ENCODE results near the gene HSPG2.

The HSPG2 gene

GRCh38 chr1:21896652-21897532 is 40.2 kb downstream of the HSPG2 start:
- no peak for DNase-seq

DNA sequence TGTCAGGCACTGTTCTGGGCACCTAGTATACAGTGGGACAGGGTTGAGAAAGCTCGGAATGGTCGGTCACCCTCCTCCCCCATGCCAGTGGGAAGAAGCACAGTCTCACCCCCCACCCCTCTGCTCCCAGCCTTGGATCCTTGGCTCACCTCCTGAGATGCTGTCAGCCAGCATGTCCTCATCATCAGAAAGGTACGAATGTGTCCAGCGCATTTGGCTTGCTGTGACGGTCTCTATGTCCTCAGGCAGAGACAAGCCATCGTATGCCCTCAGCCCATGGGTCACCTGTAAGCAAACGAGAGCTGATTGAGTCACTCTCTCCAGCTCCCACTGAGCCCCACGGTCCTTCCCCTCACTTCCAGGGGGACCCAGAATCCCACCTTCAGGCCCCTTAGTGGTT is 41.1 kb downstream of the HSPG2 start:
- no peak for DNase-seq

GRCh38 chr1:21894034-21894881 is 42.9 kb downstream of the HSPG2 start:
- no peak for DNase-seq

DNA sequence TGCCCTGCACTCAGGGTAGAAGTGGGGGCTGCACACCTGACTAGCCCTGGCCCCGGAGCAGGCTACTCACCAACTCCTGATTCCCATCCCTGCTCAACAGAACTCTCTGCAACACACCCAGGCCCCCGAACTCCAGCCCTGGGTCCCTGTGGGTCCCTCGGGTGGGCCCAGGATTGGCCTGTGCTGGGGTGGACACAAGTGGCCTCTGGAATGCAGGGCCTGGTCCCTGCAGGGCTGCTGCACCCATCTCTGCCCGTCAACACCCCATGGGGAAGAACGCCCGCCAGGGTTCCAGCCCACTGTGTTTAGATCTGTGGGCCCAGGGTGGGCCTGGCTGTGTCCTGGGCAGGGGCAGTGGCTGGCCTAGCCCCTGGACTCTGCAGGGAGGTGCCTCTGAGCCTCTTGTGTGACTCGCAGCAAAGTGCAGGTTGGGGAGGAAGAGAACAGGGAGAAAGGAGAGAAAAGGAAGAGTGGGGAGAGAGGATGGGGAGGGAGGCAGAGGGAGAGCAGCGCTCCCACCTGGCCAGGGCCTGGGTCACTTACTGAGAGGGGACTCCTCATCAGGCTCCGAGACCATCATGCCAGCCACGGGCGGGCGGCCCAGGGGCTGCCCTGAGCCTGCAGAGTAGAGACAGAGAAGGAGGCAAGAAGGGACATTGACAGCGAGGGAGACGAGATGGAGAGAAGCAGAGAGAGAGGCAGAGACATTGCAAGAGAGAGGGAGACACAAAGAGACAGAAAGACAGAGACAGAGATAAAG is 43.9 kb downstream of the HSPG2 start:
- no peak for DNase-seq

DNA sequence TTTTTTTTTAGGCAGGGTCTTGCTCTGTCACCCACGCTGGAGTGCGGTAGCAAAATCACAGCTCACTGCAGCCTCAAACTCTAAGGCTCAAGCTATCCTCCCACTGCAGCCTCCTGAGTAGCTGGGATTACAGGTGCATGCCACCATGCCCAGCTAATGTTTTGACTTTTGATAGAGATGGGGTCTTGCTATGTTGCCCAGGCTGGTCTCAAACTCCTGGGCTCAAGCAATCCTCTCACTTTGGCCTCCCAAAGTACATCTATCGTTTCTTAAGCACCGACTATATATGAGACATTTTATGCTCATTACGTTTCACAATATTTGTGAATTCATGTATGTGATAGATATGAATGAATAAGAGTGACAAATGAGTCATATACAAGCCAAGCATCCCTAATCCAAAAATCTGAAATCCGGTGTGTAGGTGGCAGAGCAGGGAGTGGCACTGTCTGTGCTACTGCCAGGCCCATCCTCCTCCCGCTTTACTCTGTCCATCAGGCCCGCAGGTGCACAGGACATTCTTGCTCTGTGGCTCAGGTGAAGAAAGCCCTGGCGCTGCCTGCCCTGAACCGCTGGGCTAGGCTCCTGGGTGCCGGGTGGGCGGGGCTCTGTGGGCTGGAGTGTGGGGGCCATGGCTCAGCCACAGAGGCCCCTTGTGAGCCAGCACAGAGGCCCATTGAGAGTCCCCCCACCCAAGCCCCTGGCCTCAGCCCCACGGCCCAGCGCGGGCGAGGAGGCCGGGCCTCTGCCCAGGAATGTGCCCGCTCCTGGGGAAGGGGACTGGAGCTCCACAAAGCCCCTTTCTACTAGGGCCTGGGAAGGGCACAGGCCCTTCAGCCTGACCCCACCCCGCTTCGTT is 45.3 kb downstream of the HSPG2 start:
- DNase-seq = no peak

DNA sequence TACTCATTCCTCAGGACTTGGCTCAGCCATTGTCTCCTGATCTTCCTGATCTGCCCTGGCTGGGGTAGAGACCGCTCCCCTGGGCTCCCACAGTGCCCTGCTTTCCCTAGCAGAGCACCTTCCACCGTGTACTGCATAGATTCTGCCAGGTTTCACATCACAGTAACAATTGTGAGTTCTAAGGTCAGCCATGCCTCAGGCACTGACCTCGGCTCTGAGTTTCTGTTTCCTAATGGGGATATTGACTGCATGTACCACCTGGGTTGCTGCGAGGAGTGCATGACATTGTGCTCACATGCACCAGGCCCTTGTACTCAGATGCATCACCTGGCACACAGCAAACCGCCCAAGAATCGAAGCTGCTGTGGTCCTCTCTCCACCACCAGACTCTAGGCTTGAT is 46.0 kb downstream of the HSPG2 start:
- DNase-seq = no peak

DNA sequence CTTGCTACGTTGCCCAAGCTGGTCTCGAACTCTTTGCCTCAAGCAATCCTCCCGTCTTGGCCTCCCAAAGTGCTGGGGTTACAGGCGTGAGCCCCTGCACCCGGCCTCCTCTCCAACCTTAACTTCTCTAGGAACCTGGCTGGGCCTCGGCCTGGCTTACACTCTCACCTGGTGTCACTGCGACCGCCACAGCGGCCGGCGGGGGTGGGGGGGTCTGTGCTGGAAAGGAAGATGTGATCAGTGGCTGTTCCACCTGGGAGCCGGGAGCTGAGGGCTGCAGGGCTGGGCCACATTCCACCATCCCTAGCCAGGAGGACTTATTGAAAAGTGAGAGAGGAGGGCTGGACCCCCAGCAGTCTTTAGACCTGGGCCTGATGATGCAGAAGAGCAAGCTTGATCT is 48.6 kb downstream of the HSPG2 start:
- no peak for DNase-seq

DNA sequence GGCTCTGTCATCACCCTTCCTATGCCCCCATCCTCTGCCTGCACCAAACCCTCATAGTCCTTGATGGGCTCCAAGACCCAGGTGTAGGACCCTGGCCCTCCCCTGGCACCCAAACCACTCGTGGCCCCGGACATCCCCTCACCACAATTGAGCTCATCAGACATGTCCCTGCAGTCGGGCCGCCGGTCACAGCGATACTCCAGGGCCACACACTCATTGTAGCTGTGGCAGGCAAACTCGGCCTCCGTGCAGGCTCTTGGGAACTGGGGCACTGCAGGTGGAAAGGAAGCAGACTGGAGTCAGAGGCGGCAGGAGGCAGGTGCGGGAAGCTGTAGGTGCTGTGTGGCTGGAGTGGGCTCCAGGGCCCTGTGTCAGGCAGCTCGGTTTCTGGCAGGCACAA is 49.3 kb downstream of the HSPG2 start:
- DNase-seq = no peak

DNA sequence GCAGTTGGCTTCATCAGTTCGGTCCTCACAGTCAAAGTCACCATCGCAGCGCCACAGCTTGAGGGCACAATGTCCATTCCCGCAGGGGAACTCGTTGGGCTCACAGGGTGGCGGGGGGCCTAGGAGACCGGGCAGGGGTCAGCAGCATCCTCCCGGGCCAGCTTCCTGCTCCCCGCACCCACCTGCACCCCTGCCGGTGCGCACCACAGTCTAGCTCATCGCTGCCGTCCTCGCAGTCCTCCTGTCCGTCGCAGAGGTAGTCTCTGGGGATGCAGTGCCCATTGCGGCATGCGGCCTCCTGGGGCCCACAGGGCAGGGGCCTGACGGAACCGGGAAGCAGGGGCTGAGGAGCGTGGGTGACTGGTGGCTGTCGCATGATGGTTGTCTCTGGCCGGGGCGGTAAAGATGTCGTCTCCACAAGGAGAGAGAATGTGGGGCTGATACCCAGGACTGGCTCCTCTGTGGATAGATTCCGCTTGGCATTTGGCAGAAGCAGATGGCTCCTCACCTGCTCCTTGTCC is 49.8 kb downstream of the HSPG2 start:
- DNase-seq = no peak

GRCh38 chr1:21886486-21887215 is 50.5 kb downstream of the HSPG2 start:
- DNase-seq = no peak

- no peak for DNase-seq
Measured at GRCh38 chr1:21885236-21886037, 51.7 kb downstream of the HSPG2 start.

GRCh38 chr1:21884456-21885235 is 52.5 kb downstream of the HSPG2 start:
- no peak for DNase-seq

DNA sequence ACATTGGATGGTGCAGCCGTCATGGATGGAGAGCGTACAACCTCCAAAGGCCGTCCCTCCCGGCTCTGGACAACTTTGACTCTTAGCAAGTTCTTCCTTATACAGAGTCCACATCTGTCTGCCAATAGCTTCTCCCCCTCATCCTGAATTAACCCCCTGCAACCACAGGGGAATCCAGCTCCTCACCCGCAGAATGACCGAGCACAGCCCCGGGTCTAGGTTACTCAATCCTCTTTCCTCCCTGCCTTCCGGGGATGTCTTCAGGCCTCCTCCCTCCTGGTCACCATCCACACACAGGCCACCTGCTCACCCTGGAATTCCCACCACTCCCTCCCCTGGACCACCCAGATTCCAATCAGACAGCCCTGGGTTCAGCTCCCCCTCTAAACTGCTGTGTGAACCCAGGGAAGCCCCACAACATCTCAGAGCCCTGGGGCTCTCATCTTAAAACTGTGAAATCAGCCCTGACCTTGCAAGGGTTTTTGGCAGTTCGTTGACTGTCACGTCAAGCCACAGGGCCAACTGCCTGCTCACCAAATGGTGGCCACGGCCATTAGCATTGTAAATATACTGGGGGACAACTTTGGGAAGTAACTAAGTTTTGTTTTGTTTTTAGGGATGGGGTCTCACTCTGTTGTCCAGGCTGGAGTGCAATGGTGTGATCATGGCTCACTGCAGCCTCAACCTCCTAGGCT is 54.2 kb downstream of the HSPG2 start:
- DNase-seq = no peak

DNA sequence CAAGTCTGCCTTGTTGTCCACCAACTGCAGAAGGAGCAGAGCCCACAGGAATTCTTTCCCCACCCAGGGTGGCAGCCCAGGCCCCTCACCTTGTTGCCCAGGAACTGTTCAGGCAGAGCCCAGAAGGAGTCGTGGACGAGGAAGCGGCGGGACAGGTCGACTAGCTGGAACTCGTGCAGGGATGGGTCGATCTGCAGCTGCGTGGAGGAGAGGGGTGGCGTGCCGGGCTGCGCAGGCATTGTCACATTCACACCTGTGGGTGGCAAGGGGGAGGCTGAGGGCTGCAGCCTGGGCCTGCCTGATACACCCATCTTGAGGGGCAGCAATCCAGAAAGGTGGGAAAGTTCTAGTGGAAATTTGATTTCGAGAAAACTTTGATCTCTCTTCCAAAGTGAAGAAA is 55.9 kb downstream of the HSPG2 start:
- no peak for DNase-seq

DNA sequence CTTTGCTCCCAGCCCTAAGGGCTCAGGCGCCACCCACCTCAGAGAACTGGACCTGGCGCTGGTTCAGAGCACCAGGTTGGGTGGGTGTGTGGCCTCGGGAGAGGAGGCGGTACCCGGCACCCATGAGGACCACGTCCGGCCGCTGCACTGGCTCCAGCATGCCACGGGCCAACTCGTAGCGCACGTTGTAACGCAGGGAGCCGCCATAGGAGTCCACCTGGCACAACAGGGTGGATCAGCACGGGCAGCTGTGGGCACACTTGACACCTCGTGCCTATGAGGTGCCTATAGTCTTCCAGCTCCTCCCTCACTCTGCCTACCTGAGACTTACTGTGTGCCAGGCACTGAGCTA is 56.5 kb downstream of the HSPG2 start:
- no peak for DNase-seq

GRCh38 chr1:21879928-21880618 is 57.0 kb downstream of the HSPG2 start:
- DNase-seq = no peak

DNA sequence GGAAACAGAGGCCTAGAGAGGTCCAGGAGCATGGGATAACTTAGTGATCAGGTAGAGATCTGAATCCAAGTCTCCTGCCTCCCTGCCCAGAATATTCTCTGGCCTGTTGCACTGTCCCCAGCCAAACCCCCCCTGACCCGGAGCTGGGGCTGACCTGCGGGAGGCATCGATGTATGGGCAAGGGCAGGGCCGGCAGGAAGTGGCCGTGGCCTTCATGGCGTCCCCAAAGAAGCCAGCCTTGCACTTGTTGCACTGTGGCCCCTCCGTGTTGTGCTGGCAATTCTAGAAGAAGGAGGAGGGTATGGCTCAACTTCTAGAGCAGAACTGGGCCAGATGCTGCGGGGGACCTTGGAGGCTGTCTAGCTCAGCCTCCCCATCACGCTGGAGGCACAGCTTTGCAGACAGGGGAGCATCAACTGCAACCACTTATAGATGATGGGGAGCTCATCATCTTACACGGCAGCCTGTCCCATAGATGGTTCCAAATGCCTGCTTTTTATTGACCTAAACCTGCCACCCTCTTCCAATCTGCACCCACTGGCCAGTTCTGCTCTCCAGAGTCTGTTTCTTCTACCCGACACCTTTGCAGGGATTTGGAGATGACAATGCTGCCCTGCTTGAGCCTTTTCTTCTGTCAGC is 58.2 kb downstream of the HSPG2 start:
- no peak for DNase-seq
